Midbrain (tissue), 1 donor: ENCODE results near the gene GIT1.

ENCODE experiments used
- DNase-seq: peaks from one replicate; lab custom pipeline; 2025; lab: John Stamatoyannopoulos, UW

The GIT1 gene, protein sequence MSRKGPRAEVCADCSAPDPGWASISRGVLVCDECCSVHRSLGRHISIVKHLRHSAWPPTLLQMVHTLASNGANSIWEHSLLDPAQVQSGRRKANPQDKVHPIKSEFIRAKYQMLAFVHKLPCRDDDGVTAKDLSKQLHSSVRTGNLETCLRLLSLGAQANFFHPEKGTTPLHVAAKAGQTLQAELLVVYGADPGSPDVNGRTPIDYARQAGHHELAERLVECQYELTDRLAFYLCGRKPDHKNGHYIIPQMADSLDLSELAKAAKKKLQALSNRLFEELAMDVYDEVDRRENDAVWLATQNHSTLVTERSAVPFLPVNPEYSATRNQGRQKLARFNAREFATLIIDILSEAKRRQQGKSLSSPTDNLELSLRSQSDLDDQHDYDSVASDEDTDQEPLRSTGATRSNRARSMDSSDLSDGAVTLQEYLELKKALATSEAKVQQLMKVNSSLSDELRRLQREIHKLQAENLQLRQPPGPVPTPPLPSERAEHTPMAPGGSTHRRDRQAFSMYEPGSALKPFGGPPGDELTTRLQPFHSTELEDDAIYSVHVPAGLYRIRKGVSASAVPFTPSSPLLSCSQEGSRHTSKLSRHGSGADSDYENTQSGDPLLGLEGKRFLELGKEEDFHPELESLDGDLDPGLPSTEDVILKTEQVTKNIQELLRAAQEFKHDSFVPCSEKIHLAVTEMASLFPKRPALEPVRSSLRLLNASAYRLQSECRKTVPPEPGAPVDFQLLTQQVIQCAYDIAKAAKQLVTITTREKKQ

DNA sequence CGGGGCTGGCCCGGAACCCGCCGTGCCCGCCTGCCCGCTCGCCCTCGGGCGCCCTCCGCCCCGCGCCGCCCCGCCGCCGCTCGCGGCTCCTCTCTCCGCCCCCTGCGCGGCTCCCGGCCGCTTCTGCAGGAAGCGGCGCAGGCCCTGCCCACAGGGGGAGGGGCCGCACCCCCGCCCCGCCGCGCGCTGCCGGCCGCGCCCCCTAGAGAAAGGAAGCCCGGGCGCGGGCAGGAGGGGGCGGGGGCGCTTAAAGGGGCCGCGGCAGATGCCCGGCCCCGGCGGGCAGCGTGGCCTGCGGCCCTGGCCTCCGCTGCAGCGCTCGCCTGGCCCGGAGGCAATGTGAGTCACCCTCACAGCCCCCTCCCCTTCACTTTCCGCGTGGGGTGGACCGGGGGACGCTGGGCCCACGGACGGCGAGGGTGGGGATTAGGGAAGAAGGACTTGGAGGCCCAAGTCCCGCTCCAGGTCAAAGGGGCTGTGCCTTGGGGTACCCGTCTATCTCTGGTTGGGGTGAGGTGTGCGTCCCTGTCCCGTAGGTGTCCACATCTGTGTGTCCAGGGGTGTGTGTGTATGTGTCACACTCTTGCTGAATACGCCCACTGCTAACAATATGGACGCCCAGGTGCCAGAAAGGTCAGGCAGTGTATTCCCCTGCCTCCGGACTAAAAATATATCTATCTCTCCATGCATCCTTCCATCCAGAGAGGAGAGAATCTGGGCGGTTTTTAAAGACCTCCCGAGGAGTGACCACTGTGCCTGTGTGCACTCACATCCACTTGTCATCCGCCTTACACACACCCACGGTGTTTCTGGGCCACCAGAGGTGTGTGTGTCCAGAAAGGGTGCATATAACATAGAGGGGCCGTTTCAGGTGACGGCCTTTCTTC lies at the start of gene GIT1:
TSS of gene GIT1 (minus strand) at position 125 of the 887 bp plus-strand sequence. CDS start 270 bp downstream, outside the sequence.
- DNase-seq, result peak; percentile 91

DNA sequence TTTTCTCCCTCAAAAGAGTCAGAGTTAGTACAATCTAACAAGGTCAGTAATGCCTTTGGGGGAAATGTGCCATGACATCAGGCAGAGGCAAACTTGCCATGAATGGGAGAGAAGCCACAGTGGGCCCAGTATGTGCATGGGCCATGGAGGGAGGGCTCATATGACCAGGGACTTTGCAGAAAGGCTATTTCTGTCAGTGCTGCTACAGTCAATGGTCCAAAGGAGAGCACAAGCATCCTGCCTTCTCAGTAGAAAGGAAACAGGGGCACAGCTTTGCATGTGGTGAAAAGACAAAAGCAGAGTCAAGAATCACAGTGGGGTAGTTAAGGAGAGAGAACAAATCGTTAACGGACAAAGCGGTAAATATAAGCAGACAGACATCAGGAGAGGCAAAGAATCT lies 44.4 kb upstream of the GIT1 start:
- DNase-seq, result no peak

- no peak for DNase-seq
Observed at GRCh38 chr17:29630630-29631193, 41.3 kb upstream of the GIT1 start.

GRCh38 chr17:29629839-29630238 lies 40.4 kb upstream of the GIT1 start:
- DNase-seq, result no peak

GRCh38 chr17:29628644-29629043 lies 39.2 kb upstream of the GIT1 start:
- DNase-seq, result no peak

DNA sequence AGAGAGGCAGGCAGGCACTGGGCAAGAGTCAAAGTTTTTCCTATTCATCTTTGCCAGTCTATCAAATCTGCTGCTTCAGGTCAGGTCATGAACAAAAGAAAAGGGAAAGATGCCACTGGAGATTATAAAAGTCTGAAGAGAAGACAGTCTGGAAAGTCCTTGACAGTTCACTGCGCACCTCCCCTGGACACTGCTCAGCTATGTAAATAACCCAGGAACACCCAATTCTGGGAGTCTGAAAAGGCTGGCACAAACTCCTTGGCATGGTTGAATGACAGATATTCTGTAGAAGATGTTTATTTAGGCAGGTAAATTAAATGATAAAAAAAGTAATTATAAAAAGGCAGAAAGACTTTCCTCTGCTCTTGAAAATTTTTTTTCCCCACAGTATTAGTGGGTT lies 38.5 kb upstream of the GIT1 start:
- no peak for DNase-seq

DNA sequence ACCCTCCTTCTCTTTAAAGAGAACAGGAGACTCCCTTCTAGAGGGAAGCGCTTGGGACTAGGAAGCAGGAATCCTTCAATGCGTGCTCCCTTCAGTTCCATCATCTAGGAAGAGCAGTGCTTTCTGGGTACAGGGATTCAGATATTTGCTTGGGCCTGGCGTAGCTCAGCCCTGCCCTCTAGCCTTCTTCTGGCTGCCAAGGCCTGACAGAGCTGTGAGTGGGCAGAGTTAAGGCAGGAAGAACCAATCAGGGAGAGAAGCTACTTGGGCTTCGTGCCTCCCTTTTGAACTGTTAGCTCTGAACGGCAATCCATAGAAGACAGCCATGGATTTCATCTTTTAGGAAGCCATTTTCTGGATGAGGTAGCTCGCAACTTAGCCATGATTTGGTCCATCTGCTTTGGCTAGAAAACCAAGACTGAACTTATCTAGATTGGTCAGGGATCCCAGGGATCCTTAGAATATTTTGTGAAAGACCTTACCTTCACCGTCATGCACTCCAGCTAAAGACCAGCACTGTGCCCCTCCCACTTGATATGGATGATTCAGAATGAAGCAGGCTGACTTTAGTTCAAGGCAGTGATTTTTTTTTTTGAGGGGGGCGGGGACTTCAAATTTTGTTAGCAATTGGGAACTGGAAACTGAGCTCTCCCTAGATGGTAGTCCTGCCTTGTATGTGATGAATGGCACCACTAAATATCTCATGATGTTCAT lies 35.7 kb upstream of the GIT1 start:
- peak; percentile 68 for DNase-seq

DNA sequence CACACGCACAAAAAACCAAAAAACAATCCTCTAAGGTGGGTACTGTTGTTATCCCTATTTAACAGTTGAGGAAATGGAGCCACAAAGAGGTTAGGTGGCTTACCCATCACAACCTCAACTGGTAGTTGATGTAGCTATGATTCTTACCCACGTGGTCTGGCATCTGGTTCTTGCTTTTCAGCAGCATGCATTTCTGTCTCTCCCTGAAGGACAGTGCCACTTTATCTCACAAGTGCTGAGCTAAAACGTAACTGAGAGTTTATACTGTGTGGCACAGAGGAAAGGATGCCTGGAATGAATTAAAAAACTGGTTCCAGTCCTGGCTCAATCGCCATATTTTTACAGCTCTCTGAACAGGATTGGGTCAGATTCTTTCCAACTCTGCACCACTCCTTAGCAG lies 35.1 kb upstream of the GIT1 start:
- DNase-seq, result no peak

DNA sequence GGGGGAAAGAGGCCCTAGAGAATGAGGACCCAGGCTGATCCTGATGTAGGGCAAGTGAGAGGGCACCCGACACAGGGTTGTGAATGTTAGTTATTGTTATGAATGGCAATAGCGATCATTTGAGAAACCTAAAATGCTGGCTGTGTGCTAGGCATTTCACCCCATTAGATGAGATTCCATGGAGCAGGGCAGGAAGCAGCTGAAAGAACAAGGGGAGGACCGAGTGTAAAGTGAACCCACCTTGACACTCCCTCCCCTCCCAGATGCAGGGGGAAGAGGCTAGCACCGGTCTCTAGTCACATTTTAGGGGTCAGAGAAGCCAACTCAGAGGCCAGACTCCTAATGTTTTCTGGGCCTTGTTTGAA lies 33.8 kb upstream of the GIT1 start:
- no peak for DNase-seq

GRCh38 chr17:29622337-29623282 lies 33.2 kb upstream of the GIT1 start, which contains the start of gene CORO6:
Gene CORO6 (minus strand): TSS chr17:29622912. CDS start chr17:29621421, 1,491 bp downstream.
- peak; percentile 72 for DNase-seq

DNA sequence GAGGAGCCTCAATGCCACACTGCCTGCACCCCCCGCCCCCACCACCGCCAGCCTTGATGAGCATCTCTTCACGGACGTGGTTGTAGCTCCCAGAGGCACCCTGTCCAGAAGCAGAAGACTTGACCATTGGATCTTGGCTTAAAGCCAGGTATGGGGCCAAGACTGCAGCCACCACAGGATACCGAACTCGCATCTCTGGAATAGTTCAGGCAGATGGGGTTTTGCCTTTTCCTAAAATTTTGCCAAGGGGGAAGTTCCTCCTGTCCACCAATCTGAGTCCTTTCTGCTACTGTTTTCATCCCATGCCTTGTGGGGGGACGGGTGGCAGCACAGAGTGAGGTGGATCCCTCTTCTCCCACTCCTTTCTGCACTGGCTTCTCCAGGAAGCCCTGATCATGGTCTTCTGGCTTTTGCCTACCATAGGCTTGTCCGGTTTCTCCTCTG lies 32.3 kb upstream of the GIT1 start:
- no peak for DNase-seq

DNA sequence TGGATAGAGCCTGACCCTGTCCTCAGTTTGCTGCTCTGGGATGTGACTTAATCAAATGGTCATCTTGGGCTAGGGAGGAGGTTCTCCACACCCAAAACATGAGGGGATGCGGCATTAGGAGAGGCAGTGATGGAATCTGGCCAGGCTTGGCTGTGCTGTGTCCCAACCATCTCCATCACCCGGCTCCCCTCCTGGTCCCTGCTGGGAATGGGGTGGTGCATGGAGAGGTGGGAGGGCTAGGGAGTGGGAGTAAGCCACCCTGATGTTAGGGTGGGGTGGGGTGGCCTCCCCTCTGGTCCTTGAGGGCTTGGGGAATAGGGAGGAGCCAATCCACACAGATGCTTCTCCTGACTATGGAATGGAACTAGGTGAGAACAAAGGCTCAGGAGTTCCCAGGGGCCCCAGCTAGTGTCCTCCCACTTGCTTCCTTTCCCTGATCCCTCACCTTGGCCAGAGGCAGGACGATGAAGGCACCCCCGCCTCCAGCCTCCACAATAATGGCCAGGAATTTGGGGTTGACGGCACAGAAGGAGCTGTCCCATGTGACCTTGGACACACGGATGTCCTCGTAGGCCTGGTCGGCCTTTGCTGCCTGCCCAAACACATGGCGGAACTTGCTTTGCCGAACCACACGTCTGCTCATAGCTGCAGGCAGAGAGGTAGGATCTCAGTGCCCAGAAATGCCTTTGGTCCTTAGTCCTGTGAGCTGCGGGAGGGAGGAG lies 31.5 kb upstream of the GIT1 start:
- DNase-seq, result no peak

- no peak for DNase-seq
Observed at GRCh38 chr17:29620271-29620670, 30.8 kb upstream of the GIT1 start.

- no peak for DNase-seq
Observed at GRCh38 chr17:29619251-29619650, 29.8 kb upstream of the GIT1 start.

- DNase-seq, result no peak
Observed at GRCh38 chr17:29618272-29619065, 29.0 kb upstream of the GIT1 start.

GRCh38 chr17:29617481-29618271 lies 28.2 kb upstream of the GIT1 start:
- peak; percentile 73 for DNase-seq

DNA sequence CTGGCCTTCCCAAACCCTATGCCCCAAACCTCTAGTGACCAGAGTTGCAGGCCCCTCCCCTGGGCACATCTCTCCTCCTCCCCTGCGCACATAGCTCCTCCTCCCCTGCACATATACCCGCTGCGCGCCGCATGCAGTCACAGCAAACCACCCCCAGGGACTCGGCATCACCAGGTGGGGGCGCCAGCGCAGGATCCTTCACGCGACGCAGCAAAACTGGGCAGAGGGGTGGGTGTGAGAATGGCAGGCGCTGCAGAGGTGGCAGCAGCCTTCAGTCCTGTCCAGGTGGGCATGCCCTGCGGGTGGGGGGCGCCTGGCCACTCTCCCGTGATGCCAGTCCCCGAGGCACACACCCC lies 27.7 kb upstream of the GIT1 start:
- DNase-seq, result peak; percentile 82
